Peyer's patch (tissue), 4 donors: ENCODE data around the gene STT3B. TPM values are rescaled to one million over a fixed set of nuclear protein-coding genes. Genes with fewer than 3 reads are reported as not detected.

Experiments used
- DNase-seq, 3 donors: peaks; one replicate each; pipeline ENCODE4 v3.0.0-alpha.2; 2017 to 2019
- H3K27ac ChIP-seq, 4 donors: fragments of 200-600 bp; sonication (generic); one replicate each; pipeline ENCODE4 v1.5.1; 2016 to 2019
- H3K27me3 ChIP-seq, 2 donors: fragments of 200-600 bp; sonication (generic); one replicate each; pipeline ENCODE4 v1.5.1; 2019
- H3K36me3 ChIP-seq, 3 donors: fragments of 200-600 bp; sonication (generic); one replicate each; pipeline ENCODE4 v1.5.1; 2016 to 2019
- H3K4me1 ChIP-seq, 4 donors: fragments of 200-600 bp; sonication (generic); one replicate each; pipeline ENCODE4 v1.5.1; 2016 to 2019
- H3K4me3 ChIP-seq, 4 donors: fragments of 200-600 bp; sonication (generic); 1 replicate in 3 of 4; 2 replicates in 1 of 4; pipeline ENCODE4 v1.5.1; 2016 to 2019; ENCODE audit warnings: mild to moderate bottlenecking in 1 of 4
- H3K9me3 ChIP-seq, 4 donors: fragments of 200-600 bp; sonication (generic); one replicate each; pipeline ENCODE4 v1.5.1; 2016 to 2019; ENCODE audit warnings: mild to moderate bottlenecking in 1 of 4
- POLR2A ChIP-seq, 2 donors: fragments of 450-650 bp; IDR thresholded peaks; one replicate each; pipeline ENCODE4 v1.5.1; 2017; ENCODE audit warnings: antibody characterized with exemption in 2 of 2, mild to moderate bottlenecking in 2 of 2, moderate library complexity in 2 of 2
- total RNA-seq, 4 donors: library from RNA; depleted of rRNA; stranded (reverse); fragments of >200 nt; gene quantifications; one replicate each; pipeline ENCODE4 v1.1.0, GENCODE V29; 2016
- TF ChIP-seq, protein P1 (sequence below), 6 experiments: fragments of 450-650 bp in 4 of 6; fragments of 200-600 bp in 2 of 6; sonication (generic) in 1 of 6; IDR thresholded peaks; one replicate each; pipeline ENCODE4 v1.5.1; 2017 to 2019; ENCODE audit warnings: antibody characterized with exemption in 6 of 6, mild to moderate bottlenecking in 3 of 6, moderate library complexity in 1 of 6

The STT3B gene
- total RNA-seq, 4 donors from 2014 or later, result 83.9 to 179 (median 144) TPM

DNA sequence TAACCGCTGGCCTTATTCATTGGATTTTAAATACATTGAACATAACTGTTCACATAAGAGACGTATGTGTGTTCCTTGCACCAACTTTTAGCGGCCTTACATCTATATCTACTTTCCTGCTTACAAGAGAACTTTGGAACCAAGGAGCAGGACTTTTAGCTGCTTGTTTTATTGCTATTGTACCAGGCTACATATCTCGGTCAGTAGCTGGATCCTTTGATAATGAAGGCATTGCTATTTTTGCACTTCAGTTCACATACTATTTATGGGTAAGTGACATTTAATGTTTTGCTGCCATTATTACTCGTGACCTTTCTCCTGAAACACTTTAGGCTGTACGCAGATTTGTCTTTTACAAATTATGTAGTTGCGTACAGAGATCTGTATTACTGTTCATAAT, 47.1 kb downstream of the STT3B start:
- Histone ChIP-seq H3K9me3 (no peaks in the 10 kb centered on the region), H3K4me3 (no peak overlapping the region), H3K4me1 (peaks cover 0 to 10% (median 0%) of the 10 kb centered on the region in 4 donors), H3K27ac (no peak overlapping the region), H3K36me3 (no peaks in the 10 kb centered on the region), H3K27me3 (no peaks in the 10 kb centered on the region)
- no peak for TF ChIP-seq POLR2A (IDR thresholded peaks at IDR 0.05)
- TF ChIP-seq, protein P1, sequence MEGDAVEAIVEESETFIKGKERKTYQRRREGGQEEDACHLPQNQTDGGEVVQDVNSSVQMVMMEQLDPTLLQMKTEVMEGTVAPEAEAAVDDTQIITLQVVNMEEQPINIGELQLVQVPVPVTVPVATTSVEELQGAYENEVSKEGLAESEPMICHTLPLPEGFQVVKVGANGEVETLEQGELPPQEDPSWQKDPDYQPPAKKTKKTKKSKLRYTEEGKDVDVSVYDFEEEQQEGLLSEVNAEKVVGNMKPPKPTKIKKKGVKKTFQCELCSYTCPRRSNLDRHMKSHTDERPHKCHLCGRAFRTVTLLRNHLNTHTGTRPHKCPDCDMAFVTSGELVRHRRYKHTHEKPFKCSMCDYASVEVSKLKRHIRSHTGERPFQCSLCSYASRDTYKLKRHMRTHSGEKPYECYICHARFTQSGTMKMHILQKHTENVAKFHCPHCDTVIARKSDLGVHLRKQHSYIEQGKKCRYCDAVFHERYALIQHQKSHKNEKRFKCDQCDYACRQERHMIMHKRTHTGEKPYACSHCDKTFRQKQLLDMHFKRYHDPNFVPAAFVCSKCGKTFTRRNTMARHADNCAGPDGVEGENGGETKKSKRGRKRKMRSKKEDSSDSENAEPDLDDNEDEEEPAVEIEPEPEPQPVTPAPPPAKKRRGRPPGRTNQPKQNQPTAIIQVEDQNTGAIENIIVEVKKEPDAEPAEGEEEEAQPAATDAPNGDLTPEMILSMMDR (IDR thresholded peaks at IDR 0.05), result no peak
- no peak for DNase-seq

GRCh38 chr3:31580645-31581044, 47.9 kb downstream of the STT3B start:
- TF ChIP-seq, protein P1 (IDR thresholded peaks at IDR 0.05), result no peak
- TF ChIP-seq POLR2A (IDR thresholded peaks at IDR 0.05), result no peak
- H3K27ac ChIP-seq, result no peak overlapping the region
- H3K36me3 ChIP-seq, result no peaks in the 10 kb centered on the region
- no peak overlapping the region for H3K4me3 ChIP-seq
- H3K27me3 ChIP-seq, result no peaks in the 10 kb centered on the region
- no peak for DNase-seq
- peaks cover 0 to 10% (median 0%) of the 10 kb centered on the region in 4 donors for H3K4me1 ChIP-seq
- H3K9me3 ChIP-seq, result no peaks in the 10 kb centered on the region

DNA sequence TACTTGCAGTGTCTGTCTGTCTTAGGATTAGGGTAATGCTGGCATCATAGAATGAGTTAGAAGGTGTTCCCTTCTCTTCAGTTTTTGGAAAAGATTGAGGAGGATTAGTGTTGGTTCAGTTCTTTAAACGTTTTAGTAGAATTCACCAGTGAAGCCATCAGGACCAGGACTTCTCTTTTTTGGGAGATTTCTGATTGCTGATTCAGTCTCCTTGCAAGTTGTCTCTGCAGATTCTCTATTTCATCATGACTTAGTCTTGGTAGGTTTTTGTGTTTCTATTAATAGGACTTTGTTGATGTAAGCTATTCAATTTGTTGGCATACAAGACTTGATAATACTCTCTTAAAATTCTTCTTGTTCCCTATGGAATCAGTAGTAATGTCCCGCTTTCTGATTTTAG, 48.9 kb downstream of the STT3B start:
- Histone ChIP-seq H3K4me3 (no peak overlapping the region), H3K36me3 (no peaks in the 10 kb centered on the region), H3K27me3 (no peaks in the 10 kb centered on the region), H3K9me3 (no peaks in the 10 kb centered on the region), H3K4me1 (peaks cover 0 to 10% (median 0%) of the 10 kb centered on the region in 4 donors), H3K27ac (no peak overlapping the region)
- TF ChIP-seq POLR2A (IDR thresholded peaks at IDR 0.05), result no peak
- TF ChIP-seq, protein P1 (IDR thresholded peaks at IDR 0.05), result no peak
- DNase-seq, result no peak

- TF ChIP-seq, protein P1 (IDR thresholded peaks at IDR 0.05), result no peak
- TF ChIP-seq POLR2A (IDR thresholded peaks at IDR 0.05), result no peak
- no peaks in the 10 kb centered on the region for H3K9me3 ChIP-seq
- no peaks in the 10 kb centered on the region for H3K36me3 ChIP-seq
- H3K27me3 ChIP-seq, result no peaks in the 10 kb centered on the region
- no peak overlapping the region for H3K27ac ChIP-seq
- no peak for DNase-seq
- H3K4me3 ChIP-seq, result no peak overlapping the region
- peaks cover 0 to 7% (median 0%) of the 10 kb centered on the region in 4 donors for H3K4me1 ChIP-seq
Observed at GRCh38 chr3:31589228-31589627, 56.5 kb downstream of the STT3B start.

DNA sequence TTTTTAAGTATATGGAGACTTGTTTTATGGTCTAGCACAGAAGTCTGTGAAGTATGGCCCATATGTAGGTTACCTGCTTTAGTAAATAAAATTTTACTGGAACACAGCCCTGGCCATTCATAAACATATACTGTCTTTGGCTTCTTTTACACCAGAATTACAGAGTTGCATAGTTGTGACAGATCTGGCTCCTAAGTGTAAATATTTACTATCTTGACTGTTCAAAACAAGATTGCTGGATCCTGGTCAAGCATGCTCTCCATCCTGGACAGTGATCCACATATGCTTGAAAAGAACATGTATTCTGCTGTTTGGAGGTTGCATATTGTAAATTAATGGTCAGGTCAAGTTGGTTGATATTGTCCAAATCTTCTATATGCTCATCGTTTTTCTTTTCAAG, 57.9 kb downstream of the STT3B start:
- Histone ChIP-seq H3K36me3 (peaks cover 0 to 5% (median 0%) of the 10 kb centered on the region in 3 donors), H3K9me3 (no peaks in the 10 kb centered on the region)

More for the DNA sequence above, 57.9 kb downstream of the STT3B start:
- Histone ChIP-seq H3K4me3 (no peak overlapping the region), H3K27me3 (no peaks in the 10 kb centered on the region), H3K4me1 (peaks cover 0 to 7% (median 0%) of the 10 kb centered on the region in 4 donors), H3K27ac (no peak overlapping the region)
- no peak for TF ChIP-seq POLR2A (IDR thresholded peaks at IDR 0.05)
- TF ChIP-seq, protein P1 (IDR thresholded peaks at IDR 0.05), result no peak
- DNase-seq, result no peak
